HCT116 (cell line): ENCODE data around the gene TMEM52. TPM values are rescaled to one million over a fixed set of nuclear protein-coding genes. Genes with fewer than 3 reads are reported as not detected.

ENCODE experiments used
- ATAC-seq: fragments of 200-7000 bp; cut with Tn5 transposase; 2 replicates; pipeline ENCODE4 v1.9.1; 2020; ENCODE audit warnings: mild to moderate bottlenecking, moderate library complexity
- BruUV-seq: library from RNA; stranded (reverse); fragments of 400-500 nt; replicated peaks from 2 replicates; lab custom pipeline; 2021; lab: Mats Ljungman, UMichigan
- CTCF ChIA-PET: fragments of 300-600 bp; sonication (Branson Sonifier 250); formaldehyde crosslinking; loops from one replicate; lab custom pipeline; 2021; ENCODE audit warnings: antibody characterized with exemption; lab: Charles Lee
- POLR2A ChIA-PET: fragments of 300-600, 350-600 bp; sonication (Branson Sonifier 250); formaldehyde crosslinking; loops from one replicate; lab custom pipeline; 2021; ENCODE audit warnings: antibody characterized with exemption; lab: Charles Lee
- RAD21 ChIA-PET, 2 experiments: fragments of 300-600 bp; sonication (Branson Sonifier 250); formaldehyde crosslinking; loops; one replicate each; lab custom pipeline; 2023; ENCODE audit warnings: low total read pairs in 2 of 2; ENCODE audit not compliant: uncharacterized antibody in 2 of 2, unreplicated experiment in 2 of 2, low non-redundant PET in 1 of 2; lab: Charles Lee
- DNase-seq: peaks from one replicate; pipeline ENCODE4 v3.0.0-alpha.2; 2010; ENCODE audit warnings: low read depth, low spot score
- H2AFZ ChIP-seq: fragments of 200-600 bp; shearing (Covaris generic), sonication (generic); 2 replicates; pipeline ENCODE4 v1.6.1; 2017; ENCODE audit warnings: low read depth, mixed run types, mixed read lengths, antibody characterized with exemption, low read length; ENCODE audit not compliant: poor library complexity, severe bottlenecking
- H3K27ac ChIP-seq: 2 replicates; pipeline ENCODE4 v1.5.1; 2012; ENCODE audit warnings: low read depth, low read length
- H3K27me3 ChIP-seq: fragments of 200-600 bp; sonication (generic); 2 replicates; pipeline ENCODE4 v1.6.1; 2016; ENCODE audit warnings: mixed run types, low read length, mixed read lengths; ENCODE audit not compliant: insufficient read depth
- H3K36me3 ChIP-seq, 2 experiments: fragments of 200-500 bp in 1 of 2; fragments of 200-600 bp in 1 of 2; sonication (Bioruptor generic) in 1 of 2; sonication (generic) in 1 of 2; 2 replicates each; pipeline versions ENCODE4 v1.5.1 to v1.6.1; 2014 to 2016; ENCODE audit warnings: low read length in 2 of 2, inconsistent platforms in 1 of 2, mixed read lengths in 1 of 2, mixed run types in 1 of 2; ENCODE audit not compliant: insufficient read depth in 2 of 2, control insufficient read depth in 1 of 2
- H3K4me1 ChIP-seq, 2 experiments: fragments of 200-600 bp in 1 of 2; sonication (generic) in 1 of 2; 2 replicates each; pipeline versions ENCODE4 v1.5.1 to v1.6.1; 2012 to 2017; ENCODE audit warnings: low read length in 2 of 2, inconsistent platforms in 1 of 2, mild to moderate bottlenecking in 1 of 2, mixed read lengths in 1 of 2, mixed run types in 1 of 2, moderate library complexity in 1 of 2; ENCODE audit not compliant: insufficient read depth in 2 of 2, control insufficient read depth in 1 of 2
- H3K4me2 ChIP-seq: fragments of 200-600 bp; sonication (generic); 2 replicates; pipeline ENCODE4 v1.6.1; 2017; ENCODE audit warnings: mixed run types, low read length, mixed read lengths
- H3K4me3 ChIP-seq, 2 experiments: fragments of 200-600 bp in 1 of 2; sonication (generic) in 1 of 2; replicated peaks in 1 of 2; 2 replicates each; pipeline ENCODE4 v1.5.1; 2011 to 2016; ENCODE audit warnings: low read length in 2 of 2, control low read depth in 1 of 2, low read depth in 1 of 2, mild to moderate bottlenecking in 1 of 2, mixed read lengths in 1 of 2, mixed run types in 1 of 2
- H3K79me2 ChIP-seq: fragments of 200-600 bp; sonication (generic); 2 replicates; pipeline ENCODE4 v1.6.1; 2017; ENCODE audit warnings: mild to moderate bottlenecking, mixed run types, low read length, moderate library complexity, mixed read lengths; ENCODE audit not compliant: insufficient read depth
- H3K9ac ChIP-seq: fragments of 200-600 bp; sonication (generic); 2 replicates; pipeline ENCODE4 v1.6.1; 2016; ENCODE audit warnings: low read length, mixed read lengths
- H3K9me2 ChIP-seq: fragments of 200-600 bp; sonication (generic), shearing (Covaris generic); 2 replicates; pipeline ENCODE4 v1.6.1; 2017; ENCODE audit warnings: mixed run types, mild to moderate bottlenecking, moderate library complexity; ENCODE audit not compliant: insufficient read depth
- H3K9me3 ChIP-seq, 2 experiments: fragments of 200-500 bp in 1 of 2; fragments of 200-600 bp in 1 of 2; sonication (Bioruptor generic) in 1 of 2; sonication (generic) in 1 of 2; 2 replicates each; pipeline ENCODE4 v1.6.1; 2014 to 2017; ENCODE audit warnings: low read length in 2 of 2, mixed read lengths in 2 of 2, inconsistent platforms in 1 of 2, low read depth in 1 of 2, mild to moderate bottlenecking in 1 of 2, mixed run types in 1 of 2, moderate library complexity in 1 of 2; ENCODE audit not compliant: control insufficient read depth in 1 of 2, insufficient read depth in 1 of 2
- H4K20me1 ChIP-seq: fragments of 200-600 bp; sonication (generic), shearing (Covaris generic); 2 replicates; pipeline ENCODE4 v1.6.1; 2017; ENCODE audit warnings: mixed run types, mild to moderate bottlenecking, moderate library complexity; ENCODE audit not compliant: insufficient read depth
- ATF3 ChIP-seq: IDR thresholded peaks from 2 replicates; pipeline ENCODE4 v1.6.1; 2012
- CBX3 ChIP-seq: IDR thresholded peaks from 2 replicates; pipeline ENCODE4 v1.6.1; 2012; ENCODE audit warnings: low read depth
- CEBPB ChIP-seq: IDR thresholded peaks from 2 replicates; pipeline ENCODE4 v1.6.1; 2012; ENCODE audit warnings: low read depth
- EGR1 ChIP-seq: IDR thresholded peaks from 2 replicates; pipeline ENCODE4 v1.6.1; 2012; ENCODE audit warnings: low read depth
- ELF1 ChIP-seq: IDR thresholded peaks from 2 replicates; pipeline ENCODE4 v1.6.1; 2012; ENCODE audit warnings: low read depth, borderline replicate concordance
- EZH2 ChIP-seq: fragments of 200-600 bp; sonication (generic); IDR thresholded peaks from 2 replicates; pipeline ENCODE4 v1.6.1; 2017; ENCODE audit warnings: antibody characterized with exemption, mixed run types
- EZH2phosphoT487 ChIP-seq: fragments of 200-600 bp; IDR thresholded peaks from 2 replicates; pipeline ENCODE4 v1.6.1; 2018; ENCODE audit warnings: antibody characterized with exemption, borderline replicate concordance
- FOSL1 ChIP-seq: IDR thresholded peaks from 2 replicates; pipeline ENCODE4 v1.6.1; 2012; ENCODE audit warnings: low read depth
- JUND ChIP-seq: IDR thresholded peaks from 2 replicates; pipeline ENCODE4 v1.6.1; 2012
- POLR2A ChIP-seq: IDR thresholded peaks from 2 replicates; pipeline ENCODE4 v1.7.0; 2011; ENCODE audit warnings: borderline replicate concordance; ENCODE audit not compliant: insufficient read depth, insufficient read length; ENCODE audit errors: extremely low read depth
- RAD21 ChIP-seq: IDR thresholded peaks from 2 replicates; pipeline ENCODE4 v1.6.1; 2012; ENCODE audit warnings: low read depth, mild to moderate bottlenecking
- SP1 ChIP-seq: IDR thresholded peaks from 2 replicates; pipeline ENCODE4 v1.6.1; 2012; ENCODE audit warnings: low read depth
- TCF7L2 ChIP-seq: IDR thresholded peaks from 2 replicates; pipeline ENCODE4 v1.7.0; 2011; ENCODE audit warnings: borderline replicate concordance, inconsistent platforms; ENCODE audit not compliant: insufficient read depth, insufficient read length; ENCODE audit errors: extremely low read depth
- intact Hi-C: fragments of 100-400 bp; cut with micrococcal nuclease; formaldehyde crosslinking; loops from 2 replicates; pipeline ENCODE4 v1.10.0; 2022
- total RNA-seq: library from RNA; stranded (reverse); gene quantifications from one replicate; pipeline ENCODE4 v1.2.1, GENCODE V29; 2021; ENCODE audit not compliant: unreplicated experiment
- TF ChIP-seq, protein P1 (sequence below): IDR thresholded peaks from 2 replicates; pipeline ENCODE4 v1.6.1; 2012; ENCODE audit warnings: low read depth

The TMEM52 gene
- total RNA-seq, 1 experiment from 2014 or later, result 27.5 TPM

GRCh38 chr1:1914101-1914970, 4.7 kb downstream of the TMEM52 start (continued):
- no peak for TF ChIP-seq CBX3

DNA sequence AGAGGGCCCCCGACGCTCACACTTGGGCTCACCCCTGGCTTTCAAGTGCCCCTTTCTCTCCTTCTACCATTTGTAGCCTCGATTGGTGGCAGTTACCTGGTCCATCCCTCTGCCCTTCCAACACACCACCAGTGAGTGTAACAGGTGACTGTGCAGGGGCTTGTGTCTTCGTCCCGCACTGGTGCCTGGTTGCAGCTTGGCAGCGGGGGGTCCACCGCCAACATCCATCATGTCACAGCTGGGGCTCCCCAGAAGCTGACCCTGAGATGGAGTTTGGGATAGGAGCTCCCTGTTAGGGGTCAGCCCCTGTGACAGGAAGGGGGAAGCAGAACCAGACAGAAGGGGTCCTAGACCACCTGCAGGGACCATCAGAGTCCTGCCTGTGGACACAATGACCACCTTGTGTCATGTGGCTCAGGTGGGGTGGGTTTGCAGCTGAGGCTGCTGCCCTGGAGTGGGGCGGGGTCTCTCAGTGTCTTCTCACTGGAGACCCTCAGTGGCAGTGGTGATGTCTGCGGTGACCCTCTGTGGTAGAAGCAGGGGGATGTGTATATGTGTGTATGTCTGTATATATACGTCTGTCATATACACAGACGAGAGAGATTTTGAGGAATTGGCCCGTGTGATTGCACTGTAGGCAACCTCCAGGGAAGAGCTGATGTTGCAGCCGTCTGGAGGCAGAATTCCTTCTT, 7.6 kb downstream of the TMEM52 start:
- TF ChIP-seq POLR2A (no peak), FOSL1 (no peak), EZH2phosphoT487 (no peak), TCF7L2 (no peak), ELF1 (no peak), EGR1 (no peak), JUND (no peak), EZH2 (no peak), SP1 (no peak), CEBPB (no peak), ATF3 (no peak), RAD21 (no peak)
- TF ChIP-seq, protein P1, sequence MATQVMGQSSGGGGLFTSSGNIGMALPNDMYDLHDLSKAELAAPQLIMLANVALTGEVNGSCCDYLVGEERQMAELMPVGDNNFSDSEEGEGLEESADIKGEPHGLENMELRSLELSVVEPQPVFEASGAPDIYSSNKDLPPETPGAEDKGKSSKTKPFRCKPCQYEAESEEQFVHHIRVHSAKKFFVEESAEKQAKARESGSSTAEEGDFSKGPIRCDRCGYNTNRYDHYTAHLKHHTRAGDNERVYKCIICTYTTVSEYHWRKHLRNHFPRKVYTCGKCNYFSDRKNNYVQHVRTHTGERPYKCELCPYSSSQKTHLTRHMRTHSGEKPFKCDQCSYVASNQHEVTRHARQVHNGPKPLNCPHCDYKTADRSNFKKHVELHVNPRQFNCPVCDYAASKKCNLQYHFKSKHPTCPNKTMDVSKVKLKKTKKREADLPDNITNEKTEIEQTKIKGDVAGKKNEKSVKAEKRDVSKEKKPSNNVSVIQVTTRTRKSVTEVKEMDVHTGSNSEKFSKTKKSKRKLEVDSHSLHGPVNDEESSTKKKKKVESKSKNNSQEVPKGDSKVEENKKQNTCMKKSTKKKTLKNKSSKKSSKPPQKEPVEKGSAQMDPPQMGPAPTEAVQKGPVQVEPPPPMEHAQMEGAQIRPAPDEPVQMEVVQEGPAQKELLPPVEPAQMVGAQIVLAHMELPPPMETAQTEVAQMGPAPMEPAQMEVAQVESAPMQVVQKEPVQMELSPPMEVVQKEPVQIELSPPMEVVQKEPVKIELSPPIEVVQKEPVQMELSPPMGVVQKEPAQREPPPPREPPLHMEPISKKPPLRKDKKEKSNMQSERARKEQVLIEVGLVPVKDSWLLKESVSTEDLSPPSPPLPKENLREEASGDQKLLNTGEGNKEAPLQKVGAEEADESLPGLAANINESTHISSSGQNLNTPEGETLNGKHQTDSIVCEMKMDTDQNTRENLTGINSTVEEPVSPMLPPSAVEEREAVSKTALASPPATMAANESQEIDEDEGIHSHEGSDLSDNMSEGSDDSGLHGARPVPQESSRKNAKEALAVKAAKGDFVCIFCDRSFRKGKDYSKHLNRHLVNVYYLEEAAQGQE, result no peak
- no peak overlapping the region for H2AFZ ChIP-seq
- no peaks in the 10 kb centered on the region for H3K9me3 ChIP-seq
- H3K36me3 ChIP-seq, result no peaks in the 10 kb centered on the region
- H3K27ac ChIP-seq, result no peak overlapping the region
- no peaks in the 10 kb centered on the region for H3K27me3 ChIP-seq
- no peaks in the 10 kb centered on the region for H3K79me2 ChIP-seq
- H3K9me2 ChIP-seq, result no peaks in the 10 kb centered on the region
- intact Hi-C loops, result no loop called here
- DNase-seq (no peak), ATAC-seq (no peak)
- POLR2A ChIA-PET, result no interaction called here
- CTCF ChIA-PET, result no interaction called here
- no peak overlapping the region for H3K4me2 ChIP-seq
- peaks cover 19 to 29% of the 10 kb centered on the region in 2 experiments for H3K4me1 ChIP-seq
- RAD21 ChIA-PET, result no interaction called here
- H3K9ac ChIP-seq, result no peak overlapping the region
- no peak overlapping the region for H3K4me3 ChIP-seq
- no peaks in the 10 kb centered on the region for H4K20me1 ChIP-seq
- BruUV-seq, result no TSS peak
